ENCODE measurements around the gene DKK3.
A peak's percentile ranks its signal among the peaks of the same experiment; 100 is the strongest.

DKK3 gene

DNA sequence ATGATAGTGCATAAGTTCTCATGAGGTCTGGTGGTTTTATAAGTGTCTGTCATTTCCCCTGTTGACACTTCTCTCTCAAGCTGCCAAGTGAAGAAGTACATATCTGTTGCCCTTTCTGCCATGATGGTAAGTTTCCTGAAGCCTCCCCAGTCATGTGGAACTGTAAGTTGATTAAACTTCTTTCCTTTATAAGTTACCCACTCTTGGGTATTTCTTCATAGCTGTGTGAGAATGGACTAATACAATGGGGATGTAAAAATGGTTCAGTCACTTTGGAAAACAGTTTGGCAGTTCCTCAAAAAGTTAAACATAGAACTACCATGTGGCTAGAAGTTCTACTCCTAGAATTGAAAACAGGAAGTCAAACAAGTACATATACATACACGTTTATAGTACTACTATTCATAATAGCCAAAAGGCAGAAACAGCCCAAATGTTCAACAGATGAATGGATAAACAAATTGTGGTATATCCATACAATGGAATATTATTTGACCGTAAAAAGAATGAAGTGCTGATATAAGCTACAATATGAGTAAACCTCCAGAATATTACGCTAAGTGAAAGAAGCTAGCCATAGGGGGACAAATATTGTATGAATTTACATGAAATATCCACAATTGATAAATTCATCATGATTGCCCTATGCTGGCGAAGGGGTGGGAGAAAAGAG lies 16.0 kb upstream of the DKK3 start:
- Histone ChIP-seq H3K27ac (ENCODE audit: low read depth, low read length) (no peak overlapping the region), H4K5ac (ENCODE audit: low read length) (no peak overlapping the region), H3K4me2 (ENCODE audit: low read length) (no peak overlapping the region), H3K79me1 (ENCODE audit: low read length) (no peaks in the 10 kb centered on the region), H3K4me1 (ENCODE audit: control insufficient read depth, low read depth, low read length) (peaks cover 5% of the 10 kb centered on the region), H2AK5ac (ENCODE audit: low read length) (no peak overlapping the region), H2BK15ac (replicated peaks; ENCODE audit: low read depth) (no peak overlapping the region), H2BK120ac (ENCODE audit: low read depth, low read length) (no peak overlapping the region), H3K4ac (ENCODE audit: low read depth, low read length) (no peak overlapping the region), H3K9ac (ENCODE audit: low read length) (no peak overlapping the region), H3K79me2 (ENCODE audit: control insufficient read depth, insufficient read depth, low read length) (no peaks in the 10 kb centered on the region), H3K23ac (ENCODE audit: low read length) (no peak overlapping the region), H3K36me3 (ENCODE audit: control insufficient read depth, insufficient read depth, low read length) (no peaks in the 10 kb centered on the region), H3K56ac (ENCODE audit: low read length) (no peak overlapping the region), H2BK5ac (ENCODE audit: low read length) (no peak overlapping the region), H4K8ac (ENCODE audit: low read depth, low read length) (no peak overlapping the region), H3K27me3 (ENCODE audit: insufficient read depth, low read length, poor library complexity) (no peaks in the 10 kb centered on the region), H3K18ac (ENCODE audit: low read length) (no peak overlapping the region), H3K4me3 (ENCODE audit: low read length) (no peak overlapping the region)
- no peak for DNase-seq
- no CpG with 5 or more reads among the region's 4 CpGs for WGBS (ENCODE audit: extremely low coverage, insufficient coverage, low lambda C conversion rate)

DNA sequence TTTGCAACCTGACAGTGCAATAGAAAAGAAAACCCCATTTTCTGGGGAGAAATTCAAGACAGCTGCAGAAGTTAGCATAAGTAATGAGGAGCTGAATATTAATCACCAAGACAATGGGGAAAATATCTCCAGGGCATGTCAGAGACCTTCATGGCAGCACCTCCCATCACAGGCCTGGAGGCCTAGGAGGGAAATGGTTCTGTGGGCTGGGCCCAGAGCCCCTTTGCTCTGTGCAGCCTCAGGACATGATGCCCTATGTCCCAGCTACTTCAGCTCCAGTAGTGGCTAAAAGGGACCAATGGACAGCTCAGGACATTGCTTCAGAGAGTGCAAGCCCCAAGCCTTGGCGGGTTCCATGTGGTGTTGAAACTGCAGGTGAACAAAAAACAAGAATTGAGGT lies 14.6 kb upstream of the DKK3 start:
- H2BK15ac ChIP-seq (replicated peaks; ENCODE audit: low read depth), result no peak overlapping the region
- no peak overlapping the region for H4K8ac ChIP-seq (ENCODE audit: low read depth, low read length)
- no peak for DNase-seq
- H3K4me1 ChIP-seq (ENCODE audit: control insufficient read depth, low read depth, low read length), result peaks cover 9% of the 10 kb centered on the region
- H3K27ac ChIP-seq (ENCODE audit: low read depth, low read length), result no peak overlapping the region
- no CpG with 5 or more reads among the region's 1 CpG for WGBS (ENCODE audit: extremely low coverage, insufficient coverage, low lambda C conversion rate)
- no peak overlapping the region for H2BK5ac ChIP-seq (ENCODE audit: low read length)
- no peak overlapping the region for H3K18ac ChIP-seq (ENCODE audit: low read length)
- no peaks in the 10 kb centered on the region for H3K36me3 ChIP-seq (ENCODE audit: control insufficient read depth, insufficient read depth, low read length)
- no peak overlapping the region for H3K56ac ChIP-seq (ENCODE audit: low read length)
- H3K27me3 ChIP-seq (ENCODE audit: insufficient read depth, low read length, poor library complexity), result no peaks in the 10 kb centered on the region
- H3K9ac ChIP-seq (ENCODE audit: low read length), result no peak overlapping the region
- H2AK5ac ChIP-seq (ENCODE audit: low read length), result no peak overlapping the region
- no peak overlapping the region for H4K5ac ChIP-seq (ENCODE audit: low read length)
- H2BK120ac ChIP-seq (ENCODE audit: low read depth, low read length), result no peak overlapping the region
- no peaks in the 10 kb centered on the region for H3K79me1 ChIP-seq (ENCODE audit: low read length)
- H3K4me3 ChIP-seq (ENCODE audit: low read length), result no peak overlapping the region
- H3K79me2 ChIP-seq (ENCODE audit: control insufficient read depth, insufficient read depth, low read length), result no peaks in the 10 kb centered on the region
- H3K4me2 ChIP-seq (ENCODE audit: low read length), result no peak overlapping the region
- no peak overlapping the region for H3K4ac ChIP-seq (ENCODE audit: low read depth, low read length)
- no peak overlapping the region for H3K23ac ChIP-seq (ENCODE audit: low read length)

- no peak overlapping the region for H3K27ac ChIP-seq (ENCODE audit: low read depth, low read length)
- no peak overlapping the region for H2AK5ac ChIP-seq (ENCODE audit: low read length)
- no peaks in the 10 kb centered on the region for H3K79me2 ChIP-seq (ENCODE audit: control insufficient read depth, insufficient read depth, low read length)
- H3K79me1 ChIP-seq (ENCODE audit: low read length), result no peaks in the 10 kb centered on the region
- no peak overlapping the region for H4K8ac ChIP-seq (ENCODE audit: low read depth, low read length)
- no peak overlapping the region for H3K18ac ChIP-seq (ENCODE audit: low read length)
- no peak overlapping the region for H4K5ac ChIP-seq (ENCODE audit: low read length)
- no peak overlapping the region for H2BK5ac ChIP-seq (ENCODE audit: low read length)
- no peak overlapping the region for H3K4me2 ChIP-seq (ENCODE audit: low read length)
- no peak overlapping the region for H3K4me3 ChIP-seq (ENCODE audit: low read length)
- DNase-seq, result peak; percentile 90
- no CpG with 5 or more reads among the region's 2 CpGs for WGBS (ENCODE audit: extremely low coverage, insufficient coverage, low lambda C conversion rate)
- H3K4me1 ChIP-seq (ENCODE audit: control insufficient read depth, low read depth, low read length), result peaks cover 10% of the 10 kb centered on the region
- H3K4ac ChIP-seq (ENCODE audit: low read depth, low read length), result no peak overlapping the region
- H3K9ac ChIP-seq (ENCODE audit: low read length), result no peak overlapping the region
- H2BK120ac ChIP-seq (ENCODE audit: low read depth, low read length), result no peak overlapping the region
- H2BK15ac ChIP-seq (replicated peaks; ENCODE audit: low read depth), result no peak overlapping the region
- no peak overlapping the region for H3K56ac ChIP-seq (ENCODE audit: low read length)
- H3K27me3 ChIP-seq (ENCODE audit: insufficient read depth, low read length, poor library complexity), result no peaks in the 10 kb centered on the region
- H3K23ac ChIP-seq (ENCODE audit: low read length), result no peak overlapping the region
- H3K36me3 ChIP-seq (ENCODE audit: control insufficient read depth, insufficient read depth, low read length), result no peaks in the 10 kb centered on the region
Measured at GRCh38 chr11:12020546-12020945, 12.1 kb upstream of the DKK3 start.

DNA sequence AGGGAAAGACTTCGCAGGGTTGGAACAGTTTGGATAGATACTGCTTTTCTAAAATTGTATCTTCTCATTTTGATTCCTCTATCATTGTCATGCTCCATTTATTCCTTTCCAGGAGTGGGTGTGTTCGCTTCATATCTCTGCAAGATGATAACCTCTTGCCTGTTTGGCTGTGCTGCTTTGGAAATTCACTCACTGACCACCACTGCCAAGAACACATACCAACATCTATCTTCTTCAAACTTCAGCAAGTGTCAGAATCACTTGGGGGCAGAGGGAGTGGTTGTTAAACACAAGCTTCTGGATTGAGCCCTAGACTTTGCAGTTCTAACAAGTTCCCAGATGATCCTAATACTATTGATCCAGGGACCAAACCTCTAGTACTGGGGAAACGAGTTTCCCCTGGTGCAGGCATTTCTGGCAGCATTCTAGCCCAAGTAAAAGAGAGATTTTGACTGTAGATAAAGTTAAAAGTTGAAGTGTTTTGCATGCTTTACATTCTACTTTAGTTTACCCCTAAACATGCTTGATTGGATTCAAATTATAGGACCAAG lies 11.5 kb upstream of the DKK3 start:
- H3K27ac ChIP-seq (ENCODE audit: low read depth, low read length), result no peak overlapping the region
- DNase-seq, result peak; percentile 75
- no peaks in the 10 kb centered on the region for H3K79me1 ChIP-seq (ENCODE audit: low read length)

GRCh38 chr11:12019337-12019736 lies 10.9 kb upstream of the DKK3 start:
- Histone ChIP-seq H3K9ac (ENCODE audit: low read length) (no peak overlapping the region), H4K5ac (ENCODE audit: low read length) (no peak overlapping the region), H2BK120ac (ENCODE audit: low read depth, low read length) (no peak overlapping the region), H2BK5ac (ENCODE audit: low read length) (no peak overlapping the region), H3K23ac (ENCODE audit: low read length) (no peak overlapping the region), H3K4me1 (ENCODE audit: control insufficient read depth, low read depth, low read length) (peaks cover 10% of the 10 kb centered on the region), H3K27me3 (ENCODE audit: insufficient read depth, low read length, poor library complexity) (no peaks in the 10 kb centered on the region), H3K27ac (ENCODE audit: low read depth, low read length) (no peak overlapping the region), H2BK15ac (replicated peaks; ENCODE audit: low read depth) (no peak overlapping the region), H4K8ac (ENCODE audit: low read depth, low read length) (no peak overlapping the region), H3K56ac (ENCODE audit: low read length) (no peak overlapping the region), H3K4ac (ENCODE audit: low read depth, low read length) (no peak overlapping the region), H2AK5ac (ENCODE audit: low read length) (no peak overlapping the region), H3K36me3 (ENCODE audit: control insufficient read depth, insufficient read depth, low read length) (no peaks in the 10 kb centered on the region), H3K79me2 (ENCODE audit: control insufficient read depth, insufficient read depth, low read length) (no peaks in the 10 kb centered on the region), H3K4me3 (ENCODE audit: low read length) (no peak overlapping the region), H3K18ac (ENCODE audit: low read length) (no peak overlapping the region), H3K79me1 (ENCODE audit: low read length) (no peaks in the 10 kb centered on the region), H3K4me2 (ENCODE audit: low read length) (no peak overlapping the region)
- DNase-seq, result no peak
- no CpG with 5 or more reads among the region's 9 CpGs for WGBS (ENCODE audit: extremely low coverage, insufficient coverage, low lambda C conversion rate)

More for the DNA sequence above, 11.5 kb upstream of the DKK3 start:
- H3K4me1 ChIP-seq (ENCODE audit: control insufficient read depth, low read depth, low read length), result peaks cover 10% of the 10 kb centered on the region
- no peak overlapping the region for H3K9ac ChIP-seq (ENCODE audit: low read length)
- H3K4me3 ChIP-seq (ENCODE audit: low read length), result no peak overlapping the region
- no peak overlapping the region for H3K4me2 ChIP-seq (ENCODE audit: low read length)
- H3K23ac ChIP-seq (ENCODE audit: low read length), result no peak overlapping the region
- H2BK15ac ChIP-seq (replicated peaks; ENCODE audit: low read depth), result no peak overlapping the region
- no peaks in the 10 kb centered on the region for H3K36me3 ChIP-seq (ENCODE audit: control insufficient read depth, insufficient read depth, low read length)
- no peak overlapping the region for H3K4ac ChIP-seq (ENCODE audit: low read depth, low read length)
- no peak overlapping the region for H2BK5ac ChIP-seq (ENCODE audit: low read length)
- H4K8ac ChIP-seq (ENCODE audit: low read depth, low read length), result no peak overlapping the region
- H4K5ac ChIP-seq (ENCODE audit: low read length), result no peak overlapping the region
- no peak overlapping the region for H3K56ac ChIP-seq (ENCODE audit: low read length)
- no peaks in the 10 kb centered on the region for H3K79me2 ChIP-seq (ENCODE audit: control insufficient read depth, insufficient read depth, low read length)
- no peaks in the 10 kb centered on the region for H3K27me3 ChIP-seq (ENCODE audit: insufficient read depth, low read length, poor library complexity)
- H3K18ac ChIP-seq (ENCODE audit: low read length), result no peak overlapping the region
- no CpG with 5 or more reads among the region's 3 CpGs for WGBS (ENCODE audit: extremely low coverage, insufficient coverage, low lambda C conversion rate)
- no peak overlapping the region for H2AK5ac ChIP-seq (ENCODE audit: low read length)
- H2BK120ac ChIP-seq (ENCODE audit: low read depth, low read length), result no peak overlapping the region
